Spleen (tissue), 11 donors: ENCODE data around the gene OR8A1. TPM values are rescaled to one million over a fixed set of nuclear protein-coding genes. Genes with fewer than 3 reads are reported as not detected.

Experiments
- DNase-seq: peaks from one replicate; pipeline ENCODE4 v3.0.0-alpha.2; 2020
- H3K27ac ChIP-seq, 8 donors: fragments of 200-600 bp; sonication (generic) in 7 of 8; 1 replicate in 4 of 8; 2 replicates in 4 of 8; pipeline versions ENCODE4 v1.5.0 to v1.8.0; 2016 to 2021; ENCODE audit warnings: inconsistent platforms in 4 of 8, mild to moderate bottlenecking in 4 of 8, moderate library complexity in 1 of 8
- H3K27me3 ChIP-seq, 7 donors: fragments of 200-600 bp; sonication (generic) in 6 of 7; replicated peaks in 1 of 7; 1 replicate in 4 of 7; 2 replicates in 3 of 7; pipeline versions ENCODE4 v1.5.0 to v1.8.0; 2016 to 2021; ENCODE audit warnings: inconsistent platforms in 3 of 7, mild to moderate bottlenecking in 1 of 7
- H3K36me3 ChIP-seq, 6 donors: fragments of 200-600 bp; sonication (generic) in 5 of 6; 1 replicate in 4 of 6; 2 replicates in 2 of 6; pipeline versions ENCODE4 v1.5.0 to v1.8.0; 2016 to 2021; ENCODE audit warnings: inconsistent platforms in 2 of 6
- H3K4me1 ChIP-seq, 6 donors: fragments of 200-600 bp; sonication (generic) in 5 of 6; 1 replicate in 3 of 6; 2 replicates in 3 of 6; pipeline versions ENCODE4 v1.5.0 to v1.8.0; 2016 to 2021; ENCODE audit warnings: inconsistent platforms in 3 of 6
- H3K4me3 ChIP-seq, 8 donors: fragments of 200-600 bp; sonication (generic) in 7 of 8; 1 replicate in 4 of 8; 2 replicates in 4 of 8; pipeline versions ENCODE4 v1.5.0 to v1.8.0; 2016 to 2021; ENCODE audit warnings: inconsistent platforms in 4 of 8, mild to moderate bottlenecking in 4 of 8, moderate library complexity in 2 of 8
- H3K9me3 ChIP-seq, 8 donors: fragments of 200-600 bp; sonication (generic) in 7 of 8; 1 replicate in 4 of 8; 2 replicates in 4 of 8; pipeline versions ENCODE4 v1.5.0 to v1.8.0; 2016 to 2021; ENCODE audit warnings: inconsistent platforms in 4 of 8
- POLR2A ChIP-seq, 3 donors: fragments of 450-650 bp; IDR thresholded peaks; one replicate each; pipeline ENCODE4 v1.5.1; 2017; ENCODE audit warnings: antibody characterized with exemption in 3 of 3, mild to moderate bottlenecking in 1 of 3
- POLR2AphosphoS5 ChIP-seq, 3 donors: sonication (generic); formaldehyde crosslinking; IDR thresholded peaks; one replicate each; pipeline ENCODE4 v1.5.1; 2017; ENCODE audit warnings: antibody characterized with exemption in 3 of 3
- WGBS, 5 donors: extraction: QIAGEN DNeasy Blood & Tissue Kit in 3 of 5; methylation state at CpG; one replicate each; pipeline versions ENCODE4 v1.1.5 to v1.1.7; 2013 to 2018; 5-methylcytosine and 5-hydroxymethylcytosine counted together
- intact Hi-C: fragments of 100-400 bp; cut with DNase I; formaldehyde crosslinking; loops from one replicate; pipeline ENCODE4 v1.15.0; 2023; ENCODE audit warnings: low total_unique reads
- polyA plus RNA-seq, 3 donors: library from polyadenylated mRNA; stranded (reverse); fragments of 200-250 nt; gene quantifications; one replicate each; pipeline ENCODE4 v1.2.1, GENCODE V29; 2013
- total RNA-seq, 7 donors: library from RNA; depleted of rRNA in 3 of 7; stranded (reverse); fragments of >200 nt in 3 of 7; fragmentation: NEBNext Ultra II Directional in 4 of 7; extraction: Animal tissue kit (Norgen Biotek cat#: 25700) in 4 of 7; gene quantifications; one replicate each; pipeline versions ENCODE4 v1.1.0 to v1.2.1, GENCODE V29; 2016 to 2021
- TF ChIP-seq, protein P1 (sequence below), 11 experiments: fragments of 200-600 bp in 7 of 11; fragments of 450-650 bp in 4 of 11; sonication (generic) in 4 of 11; IDR thresholded peaks in 8 of 11; conservative IDR thresholded peaks in 3 of 11; 1 replicate in 7 of 11; 2 replicates in 4 of 11; pipeline versions ENCODE4 v1.4.0 to v1.8.0; 2016 to 2021; ENCODE audit warnings: antibody characterized with exemption in 11 of 11, inconsistent platforms in 4 of 11, mild to moderate bottlenecking in 1 of 11
- donor health status: healthy with polysubstance abuse.
- donor health status: DM: no; HTN: no; CAD: no; lungs with moderate emphysema.
- donor health status: DM: no; HTN: no; CAD: no.
- donor health status: Bipolar disorder and iron deficiency.
- donor health status: healthy.
- donor health status: DM: no; HTN: no; CAD: no.
- donor health status: DM: yes; HTN: yes; CAD: no.

The OR8A1 gene
- total and polyA plus RNA-seq, 10 donors = not detected

GRCh38 chr11:124581817-124582216, 12.0 kb downstream of the OR8A1 start:
- Histone ChIP-seq H3K4me1 (no peaks in the 10 kb centered on the region), H3K27ac (no peak overlapping the region), H3K27me3 (peaks cover 0 to 1% (median 0%) of the 10 kb centered on the region in 7 donors), H3K36me3 (no peaks in the 10 kb centered on the region), H3K4me3 (no peak overlapping the region), H3K9me3 (no peaks in the 10 kb centered on the region)
- no peak for DNase-seq
- 72 to 91% (median 80%) methylated on average over 6 of the region's 6 CpGs for WGBS, 5 donors
- intact Hi-C loops = loop anchor here (5.0 kb wide), 1 partner anchor 165 kb away; no protein-coding TSS in a partner anchor
- TF ChIP-seq POLR2AphosphoS5 (IDR thresholded peaks at IDR 0.05) = no peak
- TF ChIP-seq, protein P1, sequence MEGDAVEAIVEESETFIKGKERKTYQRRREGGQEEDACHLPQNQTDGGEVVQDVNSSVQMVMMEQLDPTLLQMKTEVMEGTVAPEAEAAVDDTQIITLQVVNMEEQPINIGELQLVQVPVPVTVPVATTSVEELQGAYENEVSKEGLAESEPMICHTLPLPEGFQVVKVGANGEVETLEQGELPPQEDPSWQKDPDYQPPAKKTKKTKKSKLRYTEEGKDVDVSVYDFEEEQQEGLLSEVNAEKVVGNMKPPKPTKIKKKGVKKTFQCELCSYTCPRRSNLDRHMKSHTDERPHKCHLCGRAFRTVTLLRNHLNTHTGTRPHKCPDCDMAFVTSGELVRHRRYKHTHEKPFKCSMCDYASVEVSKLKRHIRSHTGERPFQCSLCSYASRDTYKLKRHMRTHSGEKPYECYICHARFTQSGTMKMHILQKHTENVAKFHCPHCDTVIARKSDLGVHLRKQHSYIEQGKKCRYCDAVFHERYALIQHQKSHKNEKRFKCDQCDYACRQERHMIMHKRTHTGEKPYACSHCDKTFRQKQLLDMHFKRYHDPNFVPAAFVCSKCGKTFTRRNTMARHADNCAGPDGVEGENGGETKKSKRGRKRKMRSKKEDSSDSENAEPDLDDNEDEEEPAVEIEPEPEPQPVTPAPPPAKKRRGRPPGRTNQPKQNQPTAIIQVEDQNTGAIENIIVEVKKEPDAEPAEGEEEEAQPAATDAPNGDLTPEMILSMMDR (IDR thresholded peaks at IDR 0.05 in 8 of 11, conservative IDR thresholded peaks at IDR 0.05 in 3 of 11) = no peak
- TF ChIP-seq POLR2A (IDR thresholded peaks at IDR 0.05) = no peak

GRCh38 chr11:124582565-124582964, 12.8 kb downstream of the OR8A1 start:
- Histone ChIP-seq H3K27me3 (peaks cover 0 to 7% (median 0%) of the 10 kb centered on the region in 7 donors), H3K9me3 (no peaks in the 10 kb centered on the region), H3K27ac (no peak overlapping the region), H3K4me3 (no peak overlapping the region), H3K4me1 (no peaks in the 10 kb centered on the region), H3K36me3 (no peaks in the 10 kb centered on the region)
- 78 to 95% (median 90%) methylated on average over 2 of the region's 2 CpGs for WGBS, 5 donors
- DNase-seq = no peak
- intact Hi-C loops = loop anchor here (5.0 kb wide), 1 partner anchor 165 kb away; no protein-coding TSS in a partner anchor
- TF ChIP-seq POLR2A (IDR thresholded peaks at IDR 0.05) (no peak), POLR2AphosphoS5 (IDR thresholded peaks at IDR 0.05) (no peak)
- TF ChIP-seq, protein P1 (IDR thresholded peaks at IDR 0.05 in 8 of 11, conservative IDR thresholded peaks at IDR 0.05 in 3 of 11) = no peak

GRCh38 chr11:124583781-124584180, 14.0 kb downstream of the OR8A1 start:
- WGBS, 5 donors = 84 to 90% (median 88%) methylated on average over 8 of the region's 8 CpGs
- Histone ChIP-seq H3K27ac (no peak overlapping the region), H3K27me3 (peaks cover 0 to 16% (median 0%) of the 10 kb centered on the region in 7 donors), H3K36me3 (no peaks in the 10 kb centered on the region), H3K9me3 (no peaks in the 10 kb centered on the region), H3K4me1 (no peaks in the 10 kb centered on the region), H3K4me3 (no peak overlapping the region)
- intact Hi-C loops = loop anchor here (5.0 kb wide), 1 partner anchor 166 kb away; no protein-coding TSS in a partner anchor
- TF ChIP-seq, protein P1 (IDR thresholded peaks at IDR 0.05 in 8 of 11, conservative IDR thresholded peaks at IDR 0.05 in 3 of 11) = no peak
- TF ChIP-seq POLR2A (IDR thresholded peaks at IDR 0.05) = no peak
- TF ChIP-seq POLR2AphosphoS5 (IDR thresholded peaks at IDR 0.05) = no peak
- DNase-seq = no peak

GRCh38 chr11:124584681-124585372, 15.0 kb downstream of the OR8A1 start:
- 77 to 87% (median 81%) methylated on average over 4 of the region's 4 CpGs for WGBS, 5 donors
- DNase-seq = no peak
- TF ChIP-seq, protein P1 (IDR thresholded peaks at IDR 0.05 in 8 of 11, conservative IDR thresholded peaks at IDR 0.05 in 3 of 11) = no peak
- TF ChIP-seq POLR2AphosphoS5 (IDR thresholded peaks at IDR 0.05) (no peak), POLR2A (IDR thresholded peaks at IDR 0.05) (no peak)
- H3K4me1 ChIP-seq = no peaks in the 10 kb centered on the region
- no peak overlapping the region for H3K4me3 ChIP-seq
- H3K36me3 ChIP-seq = no peaks in the 10 kb centered on the region
- H3K9me3 ChIP-seq = no peaks in the 10 kb centered on the region
- peaks cover 0 to 16% (median 0%) of the 10 kb centered on the region in 7 donors for H3K27me3 ChIP-seq
- intact Hi-C loops = loop anchor here (5.0 kb wide), 1 partner anchor 168 kb away; no protein-coding TSS in a partner anchor
- no peak overlapping the region for H3K27ac ChIP-seq
